Measurements from ENCODE around the gene PLK5. TPM values are rescaled to one million over a fixed set of nuclear protein-coding genes. Genes with fewer than 3 reads are reported as not detected.

PLK5 gene
- total and polyA plus RNA-seq, 2 of the 4 experiments (the other 2 are of a cell fraction): not detected

DNA sequence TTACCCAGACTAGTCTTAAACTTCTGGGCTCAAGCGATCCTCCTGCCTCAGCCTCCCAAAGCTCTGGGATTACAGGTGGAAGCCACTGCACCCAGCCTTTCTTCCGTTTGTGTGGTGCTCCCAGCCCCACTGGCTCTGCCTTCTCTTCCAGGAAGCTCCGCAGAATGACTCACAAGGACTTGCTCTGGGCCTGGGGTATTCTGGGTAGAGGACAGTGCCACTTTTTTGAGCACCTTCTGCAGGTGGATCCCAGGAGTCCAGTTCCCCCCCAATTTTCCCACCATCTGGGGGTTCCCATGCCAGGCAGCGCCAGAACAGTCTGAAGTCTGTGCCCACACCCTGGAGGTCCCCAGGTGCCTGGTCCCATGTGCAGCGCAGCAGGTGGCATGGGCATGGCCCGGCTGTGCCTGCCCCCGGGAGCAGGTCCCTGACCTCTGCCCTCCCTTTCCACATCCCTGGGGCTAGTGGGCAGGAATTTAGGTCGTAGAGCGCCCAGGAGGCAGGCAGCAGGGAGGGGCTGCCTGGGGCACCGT lies 31.3 kb upstream of the PLK5 start:
- Histone ChIP-seq H2BK15ac (ENCODE audit: low read depth, low read length) (no peak overlapping the region), H3K4me3 (ENCODE audit: insufficient read depth, low read depth, low read length) (no peak overlapping the region), H3K4me2 (ENCODE audit: low read depth, low read length) (no peak overlapping the region), H3K79me1 (ENCODE audit: low read depth in 1 of 2, low read length in 2 of 2) (no peaks in the 10 kb centered on the region), H2AK5ac (ENCODE audit: low read depth, low read length) (no peak overlapping the region), H4K5ac (ENCODE audit: low read depth, low read length) (no peak overlapping the region), H3K4ac (ENCODE audit: low read depth, low read length) (no peak overlapping the region), H4K91ac (ENCODE audit: insufficient read depth, low read depth, low read length) (no peak overlapping the region), H3K27me3 (ENCODE audit: control insufficient read depth, insufficient read depth, low read length) (peaks cover 13% of the 10 kb centered on the region; the same call in 1 of the 2 replicates), H2AK9ac (replicated peaks; ENCODE audit: low read depth, low read length, poor library complexity) (no peak overlapping the region), H3K23ac (ENCODE audit: low read depth, low read length) (no peak overlapping the region), H2AFZ (replicated peaks; ENCODE audit: low read length, poor library complexity) (no peak overlapping the region), H2BK120ac (ENCODE audit: low read depth, low read length) (no peak overlapping the region), H3K4me1 (ENCODE audit: control insufficient read depth, insufficient read depth, low read length) (peaks cover 9% of the 10 kb centered on the region), H2BK20ac (ENCODE audit: low read depth, low read length) (no peak overlapping the region), H4K8ac (ENCODE audit: low read depth in 2 of 2, low read length in 2 of 2) (no peak overlapping the region), H3K56ac (ENCODE audit: extremely low read depth, insufficient read depth, low read length) (no peak overlapping the region), H3K36me3 (ENCODE audit: control insufficient read depth, insufficient read depth, low read length) (no peaks in the 10 kb centered on the region), H2BK5ac (ENCODE audit: low read depth, low read length, poor library complexity, severe bottlenecking) (no peak overlapping the region), H3K9me1 (ENCODE audit: insufficient read depth, low read length) (no peaks in the 10 kb centered on the region), H3K9me3 (ENCODE audit: control insufficient read depth, insufficient read depth, low read length) (no peaks in the 10 kb centered on the region), H4K20me1 (ENCODE audit: insufficient read depth, low read length) (peaks cover 3% of the 10 kb centered on the region; the same call in 1 of the 2 replicates), H3K14ac (replicated peaks; ENCODE audit: low read depth, low read length) (no peak overlapping the region), H3K18ac (ENCODE audit: low read depth, low read length) (no peak overlapping the region), H3K9ac (ENCODE audit: low read depth, low read length) (no peak overlapping the region), H3K27ac (ENCODE audit: insufficient read depth, low read length) (no peak overlapping the region)
- no peak for ATAC-seq (ENCODE audit: low read depth)
- in situ Hi-C loops (cut with MboI; ENCODE audit: low sequenced_read_pairs) (no loop called here), intact Hi-C loops (cut with micrococcal nuclease) (no loop called here), dilution Hi-C loops (cut with HindIII; ENCODE audit: low sequenced_read_pairs, unreplicated experiment) (no loop called here)
- ChIA-PET CTCF (no interaction called here), POLR2A (ENCODE audit: unreplicated experiment) (no interaction called here)
- TF ChIP-seq RCOR1 (IDR thresholded peaks at IDR 0.05; ENCODE audit: insufficient replicate concordance, low read length): no peak
- TF ChIP-seq NFE2L2 (IDR thresholded peaks at IDR 0.05; ENCODE audit: low read depth, low read length): no peak
- TF ChIP-seq SMC3 (IDR thresholded peaks at IDR 0.05; ENCODE audit: low read depth, low read length): no peak
- no peak for TF ChIP-seq CHD1 (IDR thresholded peaks at IDR 0.05; ENCODE audit: low read depth, low read length)
- TF ChIP-seq MAZ (IDR thresholded peaks at IDR 0.05; ENCODE audit: borderline replicate concordance, low read depth, low read length): no peak
- no peak for TF ChIP-seq CEBPB (IDR thresholded peaks at IDR 0.05; ENCODE audit: low read depth, low read length)
- TF ChIP-seq POLR2A (IDR thresholded peaks at IDR 0.05; ENCODE audit: low read depth, low read length): no peak
- no peak for TF ChIP-seq MXI1 (IDR thresholded peaks at IDR 0.05; ENCODE audit: borderline replicate concordance, low read depth, low read length)
- TF ChIP-seq, protein P1, sequence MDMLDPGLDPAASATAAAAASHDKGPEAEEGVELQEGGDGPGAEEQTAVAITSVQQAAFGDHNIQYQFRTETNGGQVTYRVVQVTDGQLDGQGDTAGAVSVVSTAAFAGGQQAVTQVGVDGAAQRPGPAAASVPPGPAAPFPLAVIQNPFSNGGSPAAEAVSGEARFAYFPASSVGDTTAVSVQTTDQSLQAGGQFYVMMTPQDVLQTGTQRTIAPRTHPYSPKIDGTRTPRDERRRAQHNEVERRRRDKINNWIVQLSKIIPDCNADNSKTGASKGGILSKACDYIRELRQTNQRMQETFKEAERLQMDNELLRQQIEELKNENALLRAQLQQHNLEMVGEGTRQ (IDR thresholded peaks at IDR 0.05; ENCODE audit: low read depth, low read length): no peak
- TF ChIP-seq, protein P2, sequence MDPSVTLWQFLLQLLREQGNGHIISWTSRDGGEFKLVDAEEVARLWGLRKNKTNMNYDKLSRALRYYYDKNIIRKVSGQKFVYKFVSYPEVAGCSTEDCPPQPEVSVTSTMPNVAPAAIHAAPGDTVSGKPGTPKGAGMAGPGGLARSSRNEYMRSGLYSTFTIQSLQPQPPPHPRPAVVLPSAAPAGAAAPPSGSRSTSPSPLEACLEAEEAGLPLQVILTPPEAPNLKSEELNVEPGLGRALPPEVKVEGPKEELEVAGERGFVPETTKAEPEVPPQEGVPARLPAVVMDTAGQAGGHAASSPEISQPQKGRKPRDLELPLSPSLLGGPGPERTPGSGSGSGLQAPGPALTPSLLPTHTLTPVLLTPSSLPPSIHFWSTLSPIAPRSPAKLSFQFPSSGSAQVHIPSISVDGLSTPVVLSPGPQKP (IDR thresholded peaks at IDR 0.05; ENCODE audit: borderline replicate concordance, low read depth, low read length): no peak
- TF ChIP-seq BHLHE40 (IDR thresholded peaks at IDR 0.05; ENCODE audit: low read depth, low read length): no peak
- TF ChIP-seq MAFK (IDR thresholded peaks at IDR 0.05; ENCODE audit: low read depth, low read length): no peak
- BruUV-seq (replicated peaks): no TSS peak
- no CpG with 5 or more reads among the region's 10 CpGs for WGBS, 2 experiments (ENCODE audit: extremely low coverage in 2 of 2, insufficient read length in 1 of 2)
- DNase-seq: no peak

Data from IMR-90 (cell line).